Ecto neural progenitor cell (in vitro differentiated cells): ENCODE results near the gene ATP1B3.
"Not testable (repeated sequence)": the region's sequence is repeated elsewhere in the genome, so short reads cannot be mapped to it uniquely, and the experiment has no call there.

Experiments used
- DNase-seq: peaks from one replicate; pipeline ENCODE4 v3.0.0-alpha.2; 2018; ENCODE audit warnings: low spot score

Gene ATP1B3

GRCh38 chr3:141905129-141905528, 28.7 kb downstream of the ATP1B3 start:
- DNase-seq, result no peak

DNA sequence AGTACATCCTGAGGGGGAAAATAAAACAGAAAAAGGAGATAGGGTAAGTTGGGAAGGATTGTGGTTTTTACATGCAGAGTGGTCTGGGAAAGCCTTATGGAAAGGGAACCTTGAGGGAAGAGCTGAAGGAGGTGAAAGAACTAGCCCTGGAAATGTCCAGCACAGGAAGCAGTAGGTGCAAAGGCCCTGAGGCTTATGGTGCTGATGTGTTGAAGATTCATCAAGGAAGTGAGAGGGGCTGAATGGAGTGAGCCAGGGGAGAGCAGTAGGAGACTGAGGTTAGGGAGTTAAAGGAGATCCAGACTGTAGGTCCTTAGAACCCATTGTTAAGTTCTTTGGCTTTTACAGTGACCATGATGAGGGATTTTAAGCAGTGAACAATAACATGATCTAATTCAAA, 33.0 kb downstream of the ATP1B3 start:
- DNase-seq, result no peak

DNA sequence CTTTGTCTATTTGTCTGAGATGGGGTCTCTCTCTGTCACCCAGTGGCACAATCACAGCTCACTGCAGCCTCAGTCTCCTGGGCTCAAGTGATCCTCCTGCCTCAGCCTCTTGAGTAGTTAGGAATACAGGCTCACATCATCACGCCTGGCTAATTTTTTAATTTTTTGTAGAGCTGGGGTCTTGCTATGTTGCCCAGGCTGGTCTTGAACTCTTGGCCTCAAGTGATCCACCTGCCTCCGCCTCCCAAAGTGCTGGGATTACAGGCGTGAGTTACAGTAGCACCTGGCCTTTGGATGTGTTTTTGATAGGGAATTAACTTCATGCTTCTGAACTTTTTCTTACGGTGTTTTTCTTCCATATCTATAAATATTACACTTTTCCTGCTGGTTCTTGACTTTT, 33.5 kb downstream of the ATP1B3 start:
- DNase-seq, result not testable (repeated sequence)

GRCh38 chr3:141913150-141913811, 36.8 kb downstream of the ATP1B3 start:
- DNase-seq, result no peak

- no peak for DNase-seq
These were observed 37.9 kb downstream of the ATP1B3 start for GRCh38 chr3:141914311-141914710.

DNA sequence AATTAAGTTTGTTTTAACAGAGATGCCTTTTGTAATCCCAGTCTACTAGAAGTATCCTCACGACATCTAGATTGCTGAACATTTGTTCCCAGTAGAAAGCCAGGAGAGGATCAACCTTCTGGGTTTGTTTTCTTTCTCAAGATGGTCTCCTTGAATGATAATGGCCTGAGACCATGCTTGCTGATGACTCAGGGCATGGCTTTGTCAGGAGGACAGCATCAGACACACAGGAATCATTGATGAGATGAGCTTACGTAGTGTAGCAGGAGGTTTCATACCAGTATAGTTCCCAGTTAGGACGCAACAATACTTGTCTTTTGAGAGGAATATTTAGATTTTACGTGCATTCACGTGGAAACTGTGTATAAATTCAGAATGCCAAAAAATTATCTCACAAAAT, 38.6 kb downstream of the ATP1B3 start:
- no peak for DNase-seq

DNA sequence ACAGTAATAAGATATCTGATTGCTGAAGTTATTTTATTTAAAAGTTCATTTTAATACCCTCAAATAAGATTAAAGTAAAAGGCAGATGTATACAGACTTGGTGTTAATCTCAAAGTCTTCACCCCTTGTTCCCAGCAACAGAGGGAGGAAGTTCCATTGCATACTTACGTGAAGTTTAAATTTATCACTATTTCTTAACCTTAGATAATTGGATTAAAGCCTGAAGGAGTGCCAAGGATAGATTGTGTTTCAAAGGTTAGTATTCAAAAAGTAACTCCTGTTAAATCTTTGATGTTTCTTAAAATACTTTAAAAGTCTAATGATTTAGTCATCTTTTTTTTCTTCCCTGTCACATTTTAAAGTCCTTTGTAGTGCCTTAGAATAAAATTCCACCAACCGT, 39.3 kb downstream of the ATP1B3 start:
- no peak for DNase-seq

DNA sequence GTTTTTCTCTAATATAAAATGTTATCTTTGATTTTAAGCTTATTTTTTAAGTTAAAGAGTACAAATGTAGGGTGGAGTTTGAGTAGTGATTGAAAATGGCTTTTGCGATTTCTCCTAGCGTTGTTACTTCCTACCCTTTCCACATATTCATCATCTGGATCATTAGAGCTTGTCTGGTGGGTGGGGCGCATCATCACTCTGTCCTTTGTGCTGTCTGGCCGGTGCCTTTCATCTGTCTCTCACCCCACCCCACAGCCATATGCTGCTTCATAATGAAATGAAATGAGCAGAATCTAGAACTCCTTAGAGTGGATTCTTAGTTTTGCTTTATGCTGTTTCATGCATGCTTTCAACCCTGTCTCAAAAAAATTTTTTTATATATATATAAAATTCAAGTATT, 44.3 kb downstream of the ATP1B3 start:
- peak; percentile 18 for DNase-seq

GRCh38 chr3:141921316-141921715, 44.9 kb downstream of the ATP1B3 start:
- DNase-seq, result peak; percentile 12

DNA sequence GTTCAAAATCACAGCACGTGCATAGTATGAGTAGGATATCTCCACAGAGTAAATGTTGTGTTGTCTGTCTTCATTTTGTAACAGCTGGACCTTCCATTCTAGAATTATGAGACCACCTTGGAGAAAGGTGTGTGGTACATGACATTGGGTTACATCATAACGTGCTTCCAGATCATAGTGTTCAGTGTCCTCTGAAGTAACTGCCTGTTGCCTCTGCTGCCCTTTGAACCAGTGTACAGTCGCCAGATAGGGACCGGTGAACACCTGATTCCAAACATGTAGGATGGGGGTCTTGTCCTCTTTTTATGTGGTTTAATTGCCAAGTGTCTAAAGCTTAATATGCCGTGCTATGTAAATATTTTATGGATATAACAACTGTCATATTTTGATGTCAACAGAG, 49.2 kb downstream of the ATP1B3 start:
- peak; percentile 10 for DNase-seq

- peak; percentile 20 for DNase-seq
These were observed 50.5 kb downstream of the ATP1B3 start for GRCh38 chr3:141926929-141927328.

GRCh38 chr3:141928631-141929270, 52.3 kb downstream of the ATP1B3 start:
- peak; percentile 27 for DNase-seq

DNA sequence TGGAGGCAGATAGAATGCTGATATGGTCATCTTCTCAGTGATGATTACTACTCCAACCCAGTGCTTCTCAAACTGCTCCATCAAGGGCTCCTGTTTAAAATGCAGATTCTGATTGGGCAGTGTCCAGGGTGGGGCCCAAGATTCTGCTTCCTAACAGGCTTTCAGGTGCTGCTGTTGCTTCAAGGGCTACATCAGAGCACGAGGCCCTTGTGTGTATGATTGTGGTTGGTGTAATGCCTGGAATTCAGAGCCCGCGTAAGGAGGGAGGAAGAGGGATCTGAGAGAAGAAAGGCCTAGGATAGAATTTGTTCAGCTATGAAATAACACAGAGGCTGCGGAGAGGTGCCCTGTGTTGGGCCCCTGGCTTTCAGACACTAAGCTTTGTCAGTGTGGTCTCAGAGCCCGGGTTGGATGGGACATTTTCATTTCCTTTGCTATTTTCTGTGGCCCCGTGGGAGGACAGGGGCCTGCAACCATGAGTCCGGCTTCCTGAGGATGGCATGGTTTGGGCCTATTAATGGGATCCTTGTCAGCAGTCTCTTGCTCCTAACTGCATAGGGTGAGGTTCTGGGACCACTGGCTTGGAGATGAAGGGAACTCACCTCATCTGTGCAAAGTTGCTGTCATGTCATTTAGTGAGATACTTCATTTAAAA, 53.0 kb downstream of the ATP1B3 start:
- DNase-seq, result peak; percentile 26

- peak; percentile 26 for DNase-seq
These were observed 54.4 kb downstream of the ATP1B3 start for GRCh38 chr3:141930801-141931200.

- no peak for DNase-seq
These were observed 57.2 kb downstream of the ATP1B3 start for GRCh38 chr3:141933421-141934300.

GRCh38 chr3:141934354-141934753, 57.9 kb downstream of the ATP1B3 start:
- no peak for DNase-seq

DNA sequence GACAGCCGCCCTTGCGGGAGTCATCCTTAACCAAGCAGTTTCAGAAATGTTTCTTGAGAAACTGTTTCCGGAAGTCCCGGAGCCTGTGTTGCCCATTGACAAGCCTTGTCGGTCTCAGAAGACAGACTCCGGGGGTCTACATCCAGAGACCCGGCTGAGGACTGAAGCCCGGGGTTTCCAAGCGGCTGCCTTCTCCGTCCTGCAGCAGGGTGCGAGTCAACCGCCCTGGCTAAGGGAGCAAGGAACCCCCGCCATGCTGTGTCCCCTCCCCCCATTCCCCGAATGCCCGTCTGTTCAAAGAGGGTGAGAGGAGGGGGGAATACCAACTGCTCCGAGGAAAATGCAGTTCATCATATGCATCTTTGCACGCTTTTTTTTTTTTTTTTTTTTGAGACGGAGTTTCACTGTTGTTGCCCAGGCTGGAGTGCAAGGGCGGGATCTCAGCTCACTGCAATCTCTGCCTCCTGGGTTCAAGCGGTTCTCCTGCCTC, 61.6 kb downstream of the ATP1B3 start:
- no peak for DNase-seq

DNA sequence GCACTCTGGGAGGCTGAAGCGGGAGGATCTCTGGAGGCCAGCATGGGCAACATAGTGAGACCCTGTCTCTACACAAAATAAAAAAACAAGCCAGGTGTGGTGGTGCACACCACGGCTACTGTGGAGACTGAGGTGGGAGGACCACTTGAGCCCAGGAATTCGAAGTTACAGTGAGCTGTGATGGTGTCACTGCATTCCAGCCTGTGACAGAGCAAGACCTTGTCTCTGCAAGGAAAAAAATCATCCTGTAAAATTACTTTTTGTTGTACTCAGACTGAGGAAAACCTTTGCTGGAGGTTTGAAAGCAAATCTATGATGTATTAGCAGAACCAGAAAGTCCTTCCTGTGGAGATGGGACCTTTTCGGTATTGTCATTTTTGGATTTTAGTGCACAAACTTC, 63.3 kb downstream of the ATP1B3 start:
- no peak for DNase-seq

DNA sequence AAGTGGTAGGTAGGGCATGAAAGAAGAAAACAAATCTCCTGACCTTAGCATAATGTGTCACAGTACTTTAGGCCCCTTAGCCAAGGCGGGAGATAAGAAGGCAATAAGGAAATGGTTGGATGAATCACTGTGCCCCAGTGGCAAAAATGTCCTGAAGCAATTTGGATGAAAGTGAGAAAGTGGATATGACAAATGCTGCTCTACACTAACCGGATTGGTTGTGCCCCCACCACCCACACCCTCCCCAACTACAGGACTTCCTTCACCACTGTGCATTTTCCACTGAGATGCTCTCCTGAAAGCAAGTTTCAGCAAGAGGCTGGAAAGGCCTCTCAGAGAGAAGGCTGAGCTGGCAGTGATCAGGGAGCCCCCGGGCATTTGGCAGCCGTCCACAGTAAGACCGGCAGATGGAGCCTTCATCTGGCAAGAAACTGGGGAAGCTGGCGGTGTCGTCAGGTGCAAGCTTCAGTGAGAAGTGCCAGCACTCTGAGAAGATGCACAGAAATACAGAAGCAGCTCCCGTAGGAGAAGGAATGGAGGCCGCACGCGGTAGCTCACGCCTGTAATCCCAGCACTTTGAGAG, 63.8 kb downstream of the ATP1B3 start:
- no peak for DNase-seq

DNA sequence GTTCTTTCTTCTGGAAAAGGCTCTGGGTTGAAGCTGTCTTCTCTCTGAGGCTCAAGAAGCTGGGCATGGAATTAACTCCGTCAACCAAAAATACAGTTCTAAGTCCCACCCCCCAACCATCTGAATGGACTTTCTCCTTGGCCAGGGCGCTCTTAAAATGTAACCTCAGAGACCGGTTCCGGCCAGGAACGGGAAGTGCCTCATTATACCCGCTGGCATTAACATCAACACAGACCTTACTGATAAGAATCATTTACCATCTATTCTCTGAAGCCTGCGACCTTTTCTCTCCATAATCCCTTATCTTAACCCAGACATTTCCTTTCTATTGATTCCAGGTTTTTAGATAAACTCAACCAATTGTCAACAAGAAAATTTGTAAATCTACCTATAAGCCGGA, 64.7 kb downstream of the ATP1B3 start:
- DNase-seq, result no peak

DNA sequence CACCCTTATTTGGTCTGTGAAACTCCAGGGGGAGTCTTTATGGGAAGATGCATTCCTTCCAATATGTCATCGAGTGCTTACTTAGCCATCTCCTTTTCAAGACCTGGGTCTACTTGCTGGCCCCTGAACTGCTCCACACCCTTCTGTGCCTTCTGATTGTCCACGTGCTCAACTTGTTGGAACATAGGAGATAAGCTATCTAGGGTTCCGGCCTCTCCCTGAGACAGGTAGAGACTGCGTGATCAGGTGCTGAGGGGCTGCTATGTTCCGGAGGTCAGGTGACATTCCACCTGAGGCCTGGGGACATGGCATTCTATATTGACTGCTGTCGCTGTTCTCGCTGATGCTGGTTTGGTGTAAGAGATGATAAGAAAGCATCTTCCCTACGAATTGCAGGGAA, 65.6 kb downstream of the ATP1B3 start:
- DNase-seq, result no peak
